OCI-LY3 (cell line): ENCODE data around the gene TBX4.
"Not testable (repeated sequence)": the region's sequence is repeated elsewhere in the genome, so short reads cannot be mapped to it uniquely, and the experiment has no call there.

Experiments used
- CTCF ChIP-seq: fragments of 200-600, 300-600 bp; sonication (generic); IDR thresholded peaks from 2 replicates; pipeline ENCODE4 v1.5.1; 2014; ENCODE audit warnings: antibody characterized with exemption, low read length, low read depth
- EZH2phosphoT487 ChIP-seq: fragments of 200-600 bp; shearing (Covaris generic); IDR thresholded peaks from 2 replicates; pipeline ENCODE4 v1.6.1; 2018; ENCODE audit warnings: antibody characterized with exemption, mixed run types, low read depth

DNA sequence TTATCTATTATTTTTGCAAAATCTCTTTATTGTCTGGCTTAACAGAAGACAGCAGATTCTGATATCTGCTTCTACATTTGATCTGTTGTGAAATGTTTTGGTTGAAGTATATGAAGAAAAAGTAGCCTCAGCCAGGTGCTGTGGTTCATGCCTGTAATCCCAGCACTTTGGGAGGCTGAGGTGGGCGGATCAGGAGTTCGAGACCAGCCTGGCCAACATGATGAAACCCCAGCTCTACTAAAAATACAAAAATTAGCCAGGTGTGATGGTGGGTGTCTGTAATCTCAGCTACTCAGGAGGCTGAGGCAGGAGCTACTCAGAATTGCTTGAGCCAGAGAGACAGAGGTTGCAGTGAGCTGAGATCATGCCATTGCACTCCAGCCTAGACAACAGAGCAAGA is 75.2 kb downstream of the TBX4 start:
- TF ChIP-seq CTCF, EZH2phosphoT487: not testable (repeated sequence)
